Cardiac ventricle fibroblast (primary cell): Measurements from ENCODE around the gene GPBAR1. TPM values are rescaled to one million over a fixed set of nuclear protein-coding genes. Genes with fewer than 3 reads are reported as not detected.

Experiments
- total RNA-seq: library from RNA; depleted of rRNA; stranded (reverse); fragments of >200 nt; gene quantifications from 2 replicates; pipeline ENCODE4 v1.2.3, GENCODE V29; 2015

Gene GPBAR1, protein sequence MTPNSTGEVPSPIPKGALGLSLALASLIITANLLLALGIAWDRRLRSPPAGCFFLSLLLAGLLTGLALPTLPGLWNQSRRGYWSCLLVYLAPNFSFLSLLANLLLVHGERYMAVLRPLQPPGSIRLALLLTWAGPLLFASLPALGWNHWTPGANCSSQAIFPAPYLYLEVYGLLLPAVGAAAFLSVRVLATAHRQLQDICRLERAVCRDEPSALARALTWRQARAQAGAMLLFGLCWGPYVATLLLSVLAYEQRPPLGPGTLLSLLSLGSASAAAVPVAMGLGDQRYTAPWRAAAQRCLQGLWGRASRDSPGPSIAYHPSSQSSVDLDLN
- total RNA-seq: 0.50 and 2.1 TPM in 2 replicates

DNA sequence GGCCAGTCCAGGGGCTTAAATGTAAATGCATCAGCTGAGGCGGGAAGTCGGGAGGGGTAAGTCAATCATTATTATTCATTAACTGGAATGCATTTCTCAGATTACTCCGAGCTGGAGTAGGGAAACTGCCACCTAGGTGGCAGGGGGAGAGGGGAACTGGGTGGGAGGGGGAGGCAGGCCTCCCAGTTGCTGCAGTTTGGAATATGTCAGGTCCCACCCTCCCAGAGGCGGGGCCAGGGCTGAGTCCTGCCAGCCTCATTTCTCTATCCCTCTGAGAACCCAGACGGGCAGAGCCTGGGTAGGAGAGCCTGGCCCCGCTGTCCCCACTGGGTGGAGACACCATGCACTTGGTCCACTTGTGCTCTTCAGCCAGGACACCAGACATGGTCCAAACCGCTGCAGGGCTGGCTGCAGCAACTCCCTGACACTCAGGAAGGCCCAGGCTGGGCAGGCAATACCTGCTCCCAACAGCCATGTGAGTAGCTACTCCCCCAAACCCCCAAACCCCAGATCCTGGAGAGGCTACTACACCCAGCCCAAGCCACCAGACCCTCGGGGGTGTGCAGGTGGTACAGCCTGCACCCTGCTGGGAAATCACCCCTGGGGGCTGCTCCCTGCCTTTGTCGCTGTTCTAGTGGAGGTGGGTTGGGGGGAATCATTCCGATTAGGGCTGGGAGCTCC lies at the start of gene GPBAR1:
Gene GPBAR1, plus strand, starts transcription at position 274 of the 681 bp plus-strand sequence. CDS start 1,710 bp downstream, outside the sequence.

DNA sequence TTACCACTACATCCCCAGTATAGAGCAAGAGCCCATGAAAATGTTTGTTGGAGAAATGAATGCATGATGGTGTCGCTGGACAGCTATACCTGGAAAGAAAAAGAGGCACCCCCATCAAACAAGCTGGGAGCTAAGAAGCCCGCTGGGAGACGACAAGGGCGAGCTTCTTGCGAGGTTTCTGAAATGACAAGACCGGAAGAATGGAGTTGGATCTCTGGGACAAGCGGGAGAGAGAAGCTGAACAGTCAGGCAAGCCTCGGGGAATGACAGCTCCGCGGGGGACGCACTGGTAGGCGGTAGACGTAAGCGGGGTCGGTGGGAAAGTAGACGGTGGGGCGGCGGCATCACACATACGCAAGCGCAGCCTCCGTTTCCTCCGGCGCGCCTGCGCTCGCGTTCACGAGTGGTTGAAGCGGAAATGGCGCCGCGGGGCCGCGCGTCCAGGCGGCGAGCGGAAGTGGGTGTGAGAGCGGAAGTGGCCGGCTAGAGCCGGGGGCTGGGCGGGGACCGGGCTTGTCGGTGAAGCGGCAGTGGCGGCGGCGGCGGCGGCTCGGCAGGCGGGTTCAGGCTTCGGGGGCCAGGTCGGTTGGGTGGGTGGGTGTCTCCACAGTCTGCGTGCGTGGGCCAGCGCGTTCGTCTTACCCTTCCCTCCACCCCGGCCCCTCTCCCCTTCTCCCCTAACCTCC lies 44.0 kb upstream of the GPBAR1 start, which contains the start of gene ARPC2:
Gene ARPC2, plus strand, starts transcription at position 516 of the 686 bp plus-strand sequence. CDS start 282 bp downstream, outside the sequence.

GRCh38 chr2:218269900-218270720 lies 9.3 kb downstream of the GPBAR1 start, which contains the start of the genes AAMP and PNKD:
TSS of gene AAMP (minus strand) at chr2:218270137. CDS start at chr2:218270086, 51 bp downstream.
TSS of gene PNKD (plus strand) at chr2:218270519. CDS start at chr2:218270536, 17 bp downstream.

GRCh38 chr2:218292048-218293014 lies 31.5 kb downstream of the GPBAR1 start, which contains the start of gene TMBIM1:
TSS of gene TMBIM1 (minus strand) at chr2:218292503. CDS start at chr2:218282141, 10,362 bp downstream.

Other genes starting within 250 kb of the GPBAR1 start
- not detected in 2 replicates for gene RUFY4, start 191.8 kb upstream of the GPBAR1 start, total RNA-seq
- not detected in 2 replicates for gene CXCR2, start 135.0 kb upstream of the GPBAR1 start, total RNA-seq
- gene CXCR1, start 94.1 kb upstream of the GPBAR1 start, total RNA-seq: not detected in 2 replicates
- 177 and 192 TPM in 2 replicates for gene ARPC2, start 43.8 kb upstream of the GPBAR1 start, total RNA-seq
- gene AAMP, start 9.1 kb downstream of the GPBAR1 start, total RNA-seq: 126 and 132 TPM in 2 replicates
- 37.4 and 40.8 TPM in 2 replicates for gene PNKD, start 9.5 kb downstream of the GPBAR1 start, total RNA-seq
- gene TMBIM1, start 31.5 kb downstream of the GPBAR1 start, total RNA-seq: 80.8 and 96.0 TPM in 2 replicates
- gene CATIP, start 95.8 kb downstream of the GPBAR1 start, total RNA-seq: not detected in 2 replicates
- not detected in 2 replicates for gene SLC11A1, start 121.3 kb downstream of the GPBAR1 start, total RNA-seq
- 64.1 and 77.1 TPM in 2 replicates for gene CTDSP1, start 138.9 kb downstream of the GPBAR1 start, total RNA-seq
- not detected in 2 replicates for gene VIL1, start 158.1 kb downstream of the GPBAR1 start, total RNA-seq